Heart left ventricle (tissue), 16 donors: ENCODE measurements around the gene HYAL2. TPM values are rescaled to one million over a fixed set of nuclear protein-coding genes. Genes with fewer than 3 reads are reported as not detected.

ENCODE experiments used
- ATAC-seq, 4 donors: fragments of 200-7000 bp; cut with Tn5 transposase; one replicate each; pipeline ENCODE4 v1.9.1; 2020 to 2022; ENCODE audit warnings: moderate library complexity in 4 of 4, mild to moderate bottlenecking in 3 of 4, moderate number of reproducible peaks in 1 of 4
- DNase-seq, 5 donors: peaks; one replicate each; pipeline ENCODE4 v3.0.0-alpha.2; 2020
- H3K27ac ChIP-seq, 12 donors: fragments of 200-600 bp; sonication (generic) in 4 of 12; one replicate each; pipeline versions ENCODE4 v1.5.0 to v1.8.0; 2016 to 2022; ENCODE audit warnings: mild to moderate bottlenecking in 2 of 12
- H3K27me3 ChIP-seq, 9 donors: fragments of 200-600 bp; sonication (generic) in 2 of 9; one replicate each; pipeline versions ENCODE4 v1.5.1 to v1.8.0; 2016 to 2022; ENCODE audit warnings: mild to moderate bottlenecking in 3 of 9
- H3K36me3 ChIP-seq, 9 donors: fragments of 200-600 bp; sonication (generic) in 2 of 9; one replicate each; pipeline versions ENCODE4 v1.5.0 to v1.8.0; 2018 to 2022; ENCODE audit warnings: mild to moderate bottlenecking in 2 of 9
- H3K4me1 ChIP-seq, 12 donors: fragments of 200-600 bp; sonication (generic) in 4 of 12; one replicate each; pipeline versions ENCODE4 v1.5.0 to v1.8.0; 2016 to 2022; ENCODE audit warnings: mild to moderate bottlenecking in 3 of 12
- H3K4me3 ChIP-seq, 12 donors: fragments of 200-600 bp; sonication (generic) in 4 of 12; one replicate each; pipeline versions ENCODE4 v1.5.0 to v1.8.0; 2017 to 2022; ENCODE audit warnings: mild to moderate bottlenecking in 9 of 12, moderate library complexity in 4 of 12
- H3K9me3 ChIP-seq, 12 donors: fragments of 200-600 bp; sonication (generic) in 4 of 12; one replicate each; pipeline versions ENCODE4 v1.5.0 to v1.8.0; 2016 to 2022; ENCODE audit warnings: mild to moderate bottlenecking in 1 of 12
- POLR2A ChIP-seq, 2 donors: fragments of 450-650 bp; IDR thresholded peaks; one replicate each; pipeline ENCODE4 v1.6.1; 2017; ENCODE audit warnings: antibody characterized with exemption in 2 of 2, mild to moderate bottlenecking in 2 of 2, moderate library complexity in 2 of 2
- WGBS, 4 donors: extraction: QIAGEN DNeasy Blood & Tissue Kit in 2 of 4; methylation state at CpG; one replicate each; pipeline versions ENCODE4 v1.1.5 to v1.1.7; 2013 to 2018; 5-methylcytosine and 5-hydroxymethylcytosine counted together
- intact Hi-C, 10 donors: fragments of 100-400 bp; cut with DNase I; formaldehyde crosslinking; loops; one replicate each; pipeline versions ENCODE4 v1.11.1 to v1.14.2; 2022
- polyA plus RNA-seq, 2 donors: library from polyadenylated mRNA; stranded (reverse); fragments of 200-250 nt; gene quantifications; one replicate each; pipeline ENCODE4 v1.2.3, GENCODE V29; 2013
- total RNA-seq, 9 donors: library from RNA; depleted of rRNA in 2 of 9; stranded (reverse); fragments of >200 nt in 2 of 9; fragmentation: NEBNext Ultra II Directional in 3 of 9; extraction: Animal tissue kit (Norgen Biotek cat#: 25700) in 3 of 9; gene quantifications; one replicate each; pipeline versions ENCODE4 v1.1.0 to v1.2.4, GENCODE V29; 2016 to 2023
- TF ChIP-seq, protein P1 (sequence below), 12 donors: fragments of 200-600 bp; sonication (generic) in 4 of 12; IDR thresholded peaks; one replicate each; pipeline versions ENCODE4 v1.5.0 to v1.8.0; 2018 to 2022; ENCODE audit warnings: antibody characterized with exemption in 12 of 12, mild to moderate bottlenecking in 5 of 12
- donor health status: ischemic (EF 13 %, LVEDD 7.1; RV severe dilation, severe dysfunction).
- donor health status: healthy with polysubstance abuse.
- donor health status: DM: no; HTN: yes; CAD: no.
- donor health status: DM: no; HTN: no; CAD: no.
- donor health status: ischemic (EF 25% LVEDD 6.9; RV normal size, moderate dysfunction).
- donor health status: ischemic (EF 25% LVEDD 5.7; RV mildly dilated, moderate dysfunction).
- donor health status: healthy.
- donor health status: DM: yes; HTN: yes; CAD: no.
- donor health status: ischemic (EF 35%, LVEDD 5.7; RV mildly dilated, moderate dysfunction).
- donor health status: nonischemic (EF 11% LVEDD 7.7; RV severe dilation, severe dysfunction).
- donor health status: DM: yes; HTN: yes; CAD: no.
- donor health status: PGD.
- donor health status: ischemic (EF 29% LVEDD 5.4; RV normal size, mild dysfunction).
- donor health status: nonischemic (EF 23%, LVEDD 6.1; RV moderate dilation, normal function).

HYAL2 gene
- total and polyA plus RNA-seq, 11 donors = 24.0 to 234 (median 52.2) TPM

DNA sequence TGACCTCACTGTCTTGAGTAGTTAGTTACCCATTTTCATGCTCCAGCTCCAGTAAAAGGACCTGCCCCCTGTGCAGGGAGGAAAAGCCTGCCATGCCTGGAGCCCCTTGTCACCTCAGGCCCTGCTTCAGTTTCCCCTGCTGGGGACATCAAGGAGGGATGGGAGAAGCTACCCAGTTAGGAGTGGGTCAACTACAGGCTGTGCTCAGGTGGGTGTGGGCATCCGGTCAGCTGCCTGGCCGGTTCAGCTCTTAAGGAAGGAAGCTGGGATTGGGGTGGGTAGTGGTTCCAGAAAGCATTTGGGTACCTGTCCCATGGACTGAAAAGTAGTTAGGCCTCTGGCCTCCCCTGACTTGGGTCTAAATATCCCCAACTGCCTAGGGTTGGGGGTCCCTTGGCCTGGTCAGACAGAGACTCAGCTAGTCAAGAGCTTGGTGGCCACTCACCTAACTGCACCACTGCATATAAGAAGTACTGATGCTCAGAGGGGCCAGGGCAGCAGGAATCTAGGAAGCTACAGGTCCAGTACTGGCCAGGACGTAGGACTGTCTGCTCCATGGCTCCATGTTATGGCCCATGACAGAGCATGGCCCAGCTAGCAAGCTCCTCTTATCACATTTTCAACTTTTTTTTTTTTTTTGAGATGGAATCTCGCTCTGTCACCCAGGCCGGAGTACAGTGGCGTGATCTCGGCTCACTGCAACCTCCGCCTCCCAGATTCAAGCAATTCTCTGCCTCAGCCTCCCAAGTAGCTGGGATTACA lies 43.1 kb downstream of the HYAL2 start:
- TF ChIP-seq, protein P1, sequence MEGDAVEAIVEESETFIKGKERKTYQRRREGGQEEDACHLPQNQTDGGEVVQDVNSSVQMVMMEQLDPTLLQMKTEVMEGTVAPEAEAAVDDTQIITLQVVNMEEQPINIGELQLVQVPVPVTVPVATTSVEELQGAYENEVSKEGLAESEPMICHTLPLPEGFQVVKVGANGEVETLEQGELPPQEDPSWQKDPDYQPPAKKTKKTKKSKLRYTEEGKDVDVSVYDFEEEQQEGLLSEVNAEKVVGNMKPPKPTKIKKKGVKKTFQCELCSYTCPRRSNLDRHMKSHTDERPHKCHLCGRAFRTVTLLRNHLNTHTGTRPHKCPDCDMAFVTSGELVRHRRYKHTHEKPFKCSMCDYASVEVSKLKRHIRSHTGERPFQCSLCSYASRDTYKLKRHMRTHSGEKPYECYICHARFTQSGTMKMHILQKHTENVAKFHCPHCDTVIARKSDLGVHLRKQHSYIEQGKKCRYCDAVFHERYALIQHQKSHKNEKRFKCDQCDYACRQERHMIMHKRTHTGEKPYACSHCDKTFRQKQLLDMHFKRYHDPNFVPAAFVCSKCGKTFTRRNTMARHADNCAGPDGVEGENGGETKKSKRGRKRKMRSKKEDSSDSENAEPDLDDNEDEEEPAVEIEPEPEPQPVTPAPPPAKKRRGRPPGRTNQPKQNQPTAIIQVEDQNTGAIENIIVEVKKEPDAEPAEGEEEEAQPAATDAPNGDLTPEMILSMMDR (IDR thresholded peaks at IDR 0.05) = no peak
- no peak for TF ChIP-seq POLR2A (IDR thresholded peaks at IDR 0.05)
- Histone ChIP-seq H3K36me3 (no peaks in the 10 kb centered on the region), H3K4me1 (peaks cover 0 to 41% (median 14%) of the 10 kb centered on the region in 12 donors), H3K4me3 (peak overlapping the region in 11 of 12 donors; percentile 9 to 53 (median 43)), H3K9me3 (no peaks in the 10 kb centered on the region), H3K27me3 (peaks cover 0 to 27% (median 5%) of the 10 kb centered on the region in 9 donors), H3K27ac (peak overlapping the region; percentile 36 to 94 (median 84))
- intact Hi-C loops = loop anchor here in 4 of 10 donors (10.0 kb wide), 2 partner anchors 45 to 155 kb away; partner anchors contain the start of genes HYAL2 (in 2 of the 4) and TUSC2 (in 2 of the 4)
- ATAC-seq = peak; percentile 18 to 55 (median 21)
- 57 to 70% (median 63%) methylated on average over 8 of the region's 8 CpGs for WGBS, 4 donors
- DNase-seq = no peak

DNA sequence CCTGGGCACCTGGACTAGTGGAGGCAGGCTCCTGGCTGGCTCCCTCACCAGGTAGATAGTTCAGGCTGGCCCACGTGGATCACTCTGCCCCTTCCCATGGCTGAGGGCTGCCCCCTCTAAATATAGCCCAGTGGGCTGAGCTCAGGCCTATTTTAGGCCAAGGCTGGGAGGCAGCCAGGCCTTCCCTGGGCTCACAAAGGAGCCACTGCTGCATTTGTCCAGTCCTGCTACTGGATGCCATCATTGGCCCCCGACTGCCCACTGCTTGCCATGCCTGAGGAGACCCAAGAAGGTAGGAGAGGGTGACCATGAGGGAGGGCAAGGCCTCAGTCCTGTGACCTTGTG lies 43.7 kb downstream of the HYAL2 start, which contains the start of gene LSMEM2:
LSMEM2 (plus strand) TSS at position 208 of the 345 bp plus-strand sequence; CDS start at position 235, 27 bp downstream.
- intact Hi-C loops = loop anchor here in 4 of 10 donors (10.0 kb wide), 2 partner anchors 46 to 154 kb away; partner anchors contain the start of genes HYAL2 (in 2 of the 4) and TUSC2 (in 2 of the 4)
- TF ChIP-seq, protein P1 (IDR thresholded peaks at IDR 0.05) = no peak
- TF ChIP-seq POLR2A (IDR thresholded peaks at IDR 0.05) = peak in 1 of 2 donors; percentile 23
- Histone ChIP-seq H3K4me1 (peaks cover 0 to 47% (median 17%) of the 10 kb centered on the region in 12 donors), H3K27me3 (peaks cover 0 to 32% (median 6%) of the 10 kb centered on the region in 9 donors), H3K9me3 (no peaks in the 10 kb centered on the region), H3K27ac (peak within 1 kb of the TSS; percentile 36 to 94 (median 84)), H3K4me3 (peak within 1 kb of the TSS in 11 of 12 donors; percentile 9 to 53 (median 43)), H3K36me3 (no peaks in the 10 kb centered on the region)
- ATAC-seq = peak; percentile 85 to 94 (median 88)
- WGBS, 4 donors = 15 to 63% (median 31%) methylated on average over 1 to 2 of the region's 2 CpGs
- peak in 4 of 5 donors; percentile 71 to 85 (median 78) for DNase-seq

DNA sequence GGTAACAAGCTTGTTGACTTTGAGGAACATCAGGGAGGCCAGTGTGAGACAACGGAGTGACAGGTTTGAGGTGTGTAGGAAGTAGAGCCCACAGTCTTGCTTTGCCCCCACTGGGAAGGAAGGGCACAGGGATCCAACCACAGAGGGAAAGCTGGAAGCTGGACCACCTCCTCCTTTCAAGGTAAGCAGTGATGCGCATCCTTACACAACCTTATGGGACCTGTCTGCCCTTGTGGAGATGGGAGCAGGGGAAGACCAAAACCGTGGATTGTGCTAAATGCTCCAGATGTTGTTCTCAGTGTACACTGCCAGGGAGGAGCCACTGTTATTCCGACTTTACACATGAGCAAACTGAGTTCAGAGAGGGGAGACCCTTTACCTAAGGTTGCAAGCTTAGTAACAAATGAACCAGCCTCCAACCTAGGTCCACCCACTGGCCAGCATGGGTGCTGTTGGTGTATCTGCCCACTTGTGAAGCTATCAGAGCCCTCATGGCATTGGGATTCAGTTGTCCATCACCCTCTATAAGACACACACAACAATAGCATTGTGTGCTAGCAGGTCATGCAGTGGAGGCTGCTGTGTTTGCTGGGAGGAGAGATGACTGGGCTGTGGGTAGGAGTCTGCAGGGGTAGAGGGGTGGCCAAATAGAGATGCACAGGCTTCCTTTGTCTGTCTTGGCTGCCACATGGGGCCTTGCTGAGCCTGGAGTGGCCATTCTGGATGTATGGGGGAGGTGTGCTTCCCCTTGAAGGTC lies 44.2 kb downstream of the HYAL2 start:
- peaks cover 0 to 38% (median 6%) of the 10 kb centered on the region in 9 donors for H3K27me3 ChIP-seq
- ATAC-seq (peak in 3 of 4 donors; percentile 4 to 16 (median 4)), DNase-seq (no peak)
- intact Hi-C loops = loop anchor here in 4 of 10 donors (10.0 kb wide), 2 partner anchors 46 to 154 kb away; partner anchors contain the start of genes HYAL2 (in 2 of the 4) and TUSC2 (in 2 of the 4)
- no peak overlapping the region for H3K4me3 ChIP-seq
- no peaks in the 10 kb centered on the region for H3K36me3 ChIP-seq
- peak overlapping the region; percentile 36 to 94 (median 84) for H3K27ac ChIP-seq
- peaks cover 0 to 52% (median 21%) of the 10 kb centered on the region in 12 donors for H3K4me1 ChIP-seq
- TF ChIP-seq, protein P1 (IDR thresholded peaks at IDR 0.05) = no peak
- TF ChIP-seq POLR2A (IDR thresholded peaks at IDR 0.05) = no peak
- 79 to 85% (median 81%) methylated on average over 3 to 4 of the region's 4 CpGs for WGBS, 4 donors
- no peaks in the 10 kb centered on the region for H3K9me3 ChIP-seq
